ENCODE data around the gene CLEC4E.
"Not testable (repeated sequence)": the region's sequence is repeated elsewhere in the genome, so short reads cannot be mapped to it uniquely, and the experiment has no call there.

- not testable (repeated sequence) for TF ChIP-seq CTCF (conservative IDR thresholded peaks at IDR 0.05; ENCODE audit: low read depth, low read length); POLR2A (IDR thresholded peaks at IDR 0.05; ENCODE audit: low read depth, low read length); CEBPB (IDR thresholded peaks at IDR 0.05; ENCODE audit: low read depth, low read length); USF2 (IDR thresholded peaks at IDR 0.05; ENCODE audit: low read depth, low read length)
These were observed 2.9 kb downstream of the CLEC4E start for GRCh38 chr12:8537820-8538219.

All from IMR-90 (cell line).